Gastroesophageal sphincter (tissue), 4 donors: Measurements from ENCODE around the gene PAK1IP1. TPM values are rescaled to one million over a fixed set of nuclear protein-coding genes. Genes with fewer than 3 reads are reported as not detected.
"Not testable (repeated sequence)": the region's sequence is repeated elsewhere in the genome, so short reads cannot be mapped to it uniquely, and the experiment has no call there.

Experiments
- ATAC-seq: fragments of 150-250 bp; one replicate; pipeline ENCODE4 v1.9.1; 2016; ENCODE audit warnings: mild to moderate bottlenecking, moderate library complexity
- H3K27ac ChIP-seq, 4 donors: fragments of 200-600 bp; sonication (generic) in 3 of 4; 1 replicate in 3 of 4; 2 replicates in 1 of 4; pipeline ENCODE4 v1.5.1; 2016 to 2019
- H3K27me3 ChIP-seq: fragments of 200-600 bp; sonication (generic); one replicate; pipeline ENCODE4 v1.5.1; 2019
- H3K36me3 ChIP-seq, 2 donors: fragments of 200-600 bp; sonication (generic); one replicate each; pipeline ENCODE4 v1.5.1; 2019; ENCODE audit warnings: control low read depth in 1 of 2
- H3K4me1 ChIP-seq, 3 donors: fragments of 200-600 bp; sonication (generic); 1 replicate in 2 of 3; 2 replicates in 1 of 3; pipeline ENCODE4 v1.5.1; 2016 to 2019; ENCODE audit warnings: control low read depth in 2 of 3
- H3K4me3 ChIP-seq, 2 donors: fragments of 200-600 bp; sonication (generic); one replicate each; pipeline ENCODE4 v1.5.1; 2019; ENCODE audit warnings: mild to moderate bottlenecking in 1 of 2, moderate library complexity in 1 of 2
- H3K9me3 ChIP-seq, 3 donors: fragments of 200-600 bp; sonication (generic); one replicate each; pipeline ENCODE4 v1.5.1; 2017 to 2019; ENCODE audit warnings: control low read depth in 2 of 3
- EP300 ChIP-seq: sonication (generic); formaldehyde crosslinking; IDR thresholded peaks from one replicate; pipeline ENCODE4 v1.6.1; 2017; ENCODE audit warnings: antibody characterized with exemption, mild to moderate bottlenecking
- POLR2A ChIP-seq, 2 donors: fragments of 450-650 bp; IDR thresholded peaks; one replicate each; pipeline ENCODE4 v1.6.1; 2017; ENCODE audit warnings: antibody characterized with exemption in 2 of 2, mild to moderate bottlenecking in 2 of 2, moderate library complexity in 1 of 2
- POLR2AphosphoS5 ChIP-seq: sonication (generic); formaldehyde crosslinking; IDR thresholded peaks from one replicate; pipeline ENCODE4 v1.6.1; 2017; ENCODE audit warnings: antibody characterized with exemption
- WGBS, 2 donors: methylation state at CpG; one replicate each; pipeline ENCODE4 v1.1.5; 2018; ENCODE audit warnings: low coverage in 1 of 2; 5-methylcytosine and 5-hydroxymethylcytosine counted together
- total RNA-seq, 4 donors: library from RNA; depleted of rRNA; stranded (reverse); fragments of >200 nt; gene quantifications; one replicate each; pipeline ENCODE4 v1.1.0, GENCODE V29; 2016
- TF ChIP-seq, protein P1 (sequence below), 4 experiments: fragments of 200-600 bp in 2 of 4; fragments of 450-650 bp in 2 of 4; sonication (generic) in 1 of 4; IDR thresholded peaks; one replicate each; pipeline ENCODE4 v1.5.1; 2017 to 2019; ENCODE audit warnings: antibody characterized with exemption in 4 of 4, mild to moderate bottlenecking in 2 of 4, moderate library complexity in 2 of 4

PAK1IP1 gene, protein sequence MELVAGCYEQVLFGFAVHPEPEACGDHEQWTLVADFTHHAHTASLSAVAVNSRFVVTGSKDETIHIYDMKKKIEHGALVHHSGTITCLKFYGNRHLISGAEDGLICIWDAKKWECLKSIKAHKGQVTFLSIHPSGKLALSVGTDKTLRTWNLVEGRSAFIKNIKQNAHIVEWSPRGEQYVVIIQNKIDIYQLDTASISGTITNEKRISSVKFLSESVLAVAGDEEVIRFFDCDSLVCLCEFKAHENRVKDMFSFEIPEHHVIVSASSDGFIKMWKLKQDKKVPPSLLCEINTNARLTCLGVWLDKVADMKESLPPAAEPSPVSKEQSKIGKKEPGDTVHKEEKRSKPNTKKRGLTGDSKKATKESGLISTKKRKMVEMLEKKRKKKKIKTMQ
- 10 to 100 TPM in 3 of 4 donors, 1 to 10 TPM in 1; 9.4 to 14.6 (median 12.5) TPM for total RNA-seq

- Histone ChIP-seq H3K36me3 (peaks cover 0 to 21% of the 10 kb centered on the region in 2 donors), H3K4me3 (peak within 1 kb of the TSS; percentile 61 to 74), H3K27me3 (no peaks in the 10 kb centered on the region), H3K27ac (peak within 1 kb of the TSS; percentile 73 to 94 (median 90)), H3K9me3 (no peaks in the 10 kb centered on the region), H3K4me1 (peaks cover 0 to 32% (median 19%) of the 10 kb centered on the region in 3 donors)
- peak; percentile 100 for ATAC-seq
- TF ChIP-seq, protein P1, sequence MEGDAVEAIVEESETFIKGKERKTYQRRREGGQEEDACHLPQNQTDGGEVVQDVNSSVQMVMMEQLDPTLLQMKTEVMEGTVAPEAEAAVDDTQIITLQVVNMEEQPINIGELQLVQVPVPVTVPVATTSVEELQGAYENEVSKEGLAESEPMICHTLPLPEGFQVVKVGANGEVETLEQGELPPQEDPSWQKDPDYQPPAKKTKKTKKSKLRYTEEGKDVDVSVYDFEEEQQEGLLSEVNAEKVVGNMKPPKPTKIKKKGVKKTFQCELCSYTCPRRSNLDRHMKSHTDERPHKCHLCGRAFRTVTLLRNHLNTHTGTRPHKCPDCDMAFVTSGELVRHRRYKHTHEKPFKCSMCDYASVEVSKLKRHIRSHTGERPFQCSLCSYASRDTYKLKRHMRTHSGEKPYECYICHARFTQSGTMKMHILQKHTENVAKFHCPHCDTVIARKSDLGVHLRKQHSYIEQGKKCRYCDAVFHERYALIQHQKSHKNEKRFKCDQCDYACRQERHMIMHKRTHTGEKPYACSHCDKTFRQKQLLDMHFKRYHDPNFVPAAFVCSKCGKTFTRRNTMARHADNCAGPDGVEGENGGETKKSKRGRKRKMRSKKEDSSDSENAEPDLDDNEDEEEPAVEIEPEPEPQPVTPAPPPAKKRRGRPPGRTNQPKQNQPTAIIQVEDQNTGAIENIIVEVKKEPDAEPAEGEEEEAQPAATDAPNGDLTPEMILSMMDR (IDR thresholded peaks at IDR 0.05), result peak in 1 of 4 experiments; percentile 5
- no peak for TF ChIP-seq EP300
- peak; percentile 96 for TF ChIP-seq POLR2AphosphoS5
- peak; percentile 74 to 86 for TF ChIP-seq POLR2A (IDR thresholded peaks at IDR 0.05)
- WGBS, 2 donors, result 0% methylated on average over 21 to 31 of the region's 53 CpGs
Measured at GRCh38 chr6:10694302-10695085, at the start of gene PAK1IP1, which contains the start of gene C6orf52. Gene PAK1IP1 (plus strand): TSS chr6:10694972. CDS start chr6:10694986, 14 bp downstream. Gene C6orf52 (minus strand): TSS chr6:10694616. CDS start chr6:10687550, 7,066 bp downstream.

DNA sequence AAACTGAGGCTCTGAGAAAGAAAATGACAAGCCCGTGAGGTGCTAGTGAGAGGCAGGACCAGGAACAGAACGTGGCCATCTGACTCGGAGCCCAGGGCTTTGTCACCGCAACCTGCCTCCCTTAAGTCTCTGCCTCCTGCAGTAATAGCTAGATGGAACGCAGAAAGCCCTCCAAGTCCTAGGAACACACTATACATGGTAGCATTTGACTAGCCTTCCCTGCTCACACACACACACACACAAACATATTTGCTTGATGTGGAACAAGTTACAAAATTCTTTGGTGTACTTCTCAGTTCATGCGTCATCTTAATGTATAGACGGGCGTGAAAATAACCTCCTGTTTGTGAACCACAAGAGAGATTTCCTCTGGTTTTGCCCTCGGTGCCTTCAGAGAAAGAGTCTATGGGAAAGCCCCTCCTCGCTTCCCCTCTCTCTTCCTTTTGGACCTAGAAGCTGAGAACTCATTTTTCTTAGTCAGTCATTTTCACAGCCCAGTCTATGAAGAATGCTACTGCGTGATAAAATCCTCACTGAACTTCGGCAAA, 39.2 kb upstream of the PAK1IP1 start:
- TF ChIP-seq POLR2AphosphoS5, result no peak
- TF ChIP-seq, protein P1 (IDR thresholded peaks at IDR 0.05), result no peak
- no peak for TF ChIP-seq POLR2A (IDR thresholded peaks at IDR 0.05)
- no peak for TF ChIP-seq EP300
- Histone ChIP-seq H3K27ac (no peak overlapping the region), H3K4me1 (peaks cover 0 to 5% (median 0%) of the 10 kb centered on the region in 3 donors), H3K4me3 (no peak overlapping the region), H3K36me3 (no peaks in the 10 kb centered on the region), H3K9me3 (no peaks in the 10 kb centered on the region), H3K27me3 (no peaks in the 10 kb centered on the region)
- ATAC-seq, result no peak
- 69 to 76% methylated on average over 11 to 12 of the region's 12 CpGs for WGBS, 2 donors

DNA sequence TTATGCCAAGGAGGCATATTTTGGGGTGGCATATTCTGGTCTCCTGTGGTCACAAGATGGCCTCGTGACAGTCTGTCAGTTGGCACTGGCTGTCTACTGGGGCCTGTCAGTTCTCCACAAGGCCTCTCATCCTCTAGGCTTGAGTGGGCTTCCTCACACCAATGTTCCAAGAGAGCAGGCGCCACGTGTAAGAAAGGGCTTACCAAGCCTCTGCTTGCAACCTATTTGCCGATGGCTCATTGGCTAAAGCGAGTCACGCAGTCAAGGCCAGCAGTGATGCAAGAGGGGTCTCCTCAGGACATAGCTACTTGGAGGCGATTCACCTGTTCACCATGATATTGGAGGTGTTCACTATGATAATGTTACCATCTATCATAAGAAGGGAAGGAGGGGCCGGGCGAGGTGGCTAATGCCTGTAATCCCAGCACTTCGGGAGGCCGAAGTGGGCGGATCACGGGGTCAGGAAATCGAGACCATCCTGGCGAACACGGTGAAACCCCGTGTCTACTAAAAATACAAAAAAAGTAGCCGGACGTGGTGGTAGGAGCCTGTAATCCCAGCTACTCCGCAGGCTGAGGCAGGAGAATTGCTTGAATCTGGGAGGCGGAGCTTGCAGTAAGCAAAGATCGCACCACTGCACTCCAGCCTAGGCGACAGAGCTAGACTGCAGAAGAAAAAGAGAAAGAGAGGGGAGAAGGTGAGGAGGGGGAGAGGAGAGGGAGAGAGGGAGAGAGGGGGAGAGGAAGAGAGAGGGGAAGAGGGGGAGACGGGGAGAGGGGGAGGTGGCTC, 35.7 kb upstream of the PAK1IP1 start:
- no peak for ATAC-seq
- Histone ChIP-seq H3K36me3 (no peaks in the 10 kb centered on the region), H3K27me3 (no peaks in the 10 kb centered on the region), H3K4me3 (peak overlapping the region; percentile 40 to 41), H3K9me3 (no peaks in the 10 kb centered on the region), H3K4me1 (peaks cover 0 to 5% (median 0%) of the 10 kb centered on the region in 3 donors), H3K27ac (peak overlapping the region in 1 of 4 donors; percentile 74)
- TF ChIP-seq, protein P1 (IDR thresholded peaks at IDR 0.05), result no peak
- no peak for TF ChIP-seq POLR2A (IDR thresholded peaks at IDR 0.05)
- TF ChIP-seq POLR2AphosphoS5, result no peak
- no peak for TF ChIP-seq EP300
- 73 to 81% methylated on average over 4 to 19 of the region's 24 CpGs for WGBS, 2 donors

DNA sequence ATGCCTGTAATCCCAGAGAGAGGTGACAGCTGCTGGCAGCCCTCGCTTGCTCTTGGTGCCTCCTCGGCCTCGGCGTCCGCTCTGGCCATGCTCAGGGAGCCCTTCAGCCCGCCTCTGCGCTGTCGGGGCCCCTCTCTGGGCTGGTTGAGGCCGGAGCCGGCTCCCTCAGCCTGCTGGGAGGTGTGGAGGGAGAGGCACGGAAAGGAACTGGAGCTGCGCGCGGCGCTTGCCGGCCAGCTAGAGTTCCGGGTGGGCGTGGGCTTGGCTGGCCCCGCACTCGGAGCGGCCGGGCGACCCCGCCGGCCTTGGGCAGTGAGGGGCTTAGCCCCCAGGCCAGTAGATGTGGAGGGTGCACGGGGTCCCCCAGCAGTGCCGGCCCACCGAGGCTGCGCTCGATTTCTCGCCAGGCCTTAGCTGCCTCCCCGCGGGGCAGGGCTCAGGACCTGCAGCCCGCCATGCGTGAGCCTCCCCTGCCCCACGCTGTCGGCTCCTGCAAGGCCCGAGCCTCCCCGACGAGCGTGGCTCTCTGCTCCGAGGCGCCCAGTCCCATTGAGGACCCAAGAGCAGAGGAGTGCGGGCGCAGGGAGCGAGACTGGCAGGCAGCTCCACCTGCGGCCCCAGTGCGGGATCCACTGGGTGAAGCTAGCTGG, 34.9 kb upstream of the PAK1IP1 start:
- Histone ChIP-seq H3K36me3 (no peaks in the 10 kb centered on the region), H3K4me3 (peak overlapping the region; percentile 40 to 41), H3K9me3 (no peaks in the 10 kb centered on the region), H3K27ac (peak overlapping the region in 1 of 4 donors; percentile 74), H3K4me1 (peaks cover 0 to 5% (median 0%) of the 10 kb centered on the region in 3 donors), H3K27me3 (no peaks in the 10 kb centered on the region)
- no peak for ATAC-seq
- TF ChIP-seq POLR2A (IDR thresholded peaks at IDR 0.05), result no peak
- TF ChIP-seq, protein P1 (IDR thresholded peaks at IDR 0.05), result no peak
- TF ChIP-seq POLR2AphosphoS5, result no peak
- TF ChIP-seq EP300, result no peak
- WGBS, 2 donors, result 53% methylated on average over 7 of the region's 48 CpGs; no CpG with 5 or more reads in 1 of the 2 donors

GRCh38 chr6:10660431-10661191, 34.2 kb upstream of the PAK1IP1 start:
- not testable (repeated sequence) for H3K9me3 ChIP-seq, H3K4me1 ChIP-seq, H3K36me3 ChIP-seq, H3K27me3 ChIP-seq, H3K4me3 ChIP-seq, H3K27ac ChIP-seq, ATAC-seq
- WGBS, 2 donors, result 84 to 95% methylated on average over 7 of the region's 11 CpGs
